ENCODE results near the gene LSM14A.
"Not testable (repeated sequence)": the region's sequence is repeated elsewhere in the genome, so short reads cannot be mapped to it uniquely, and the experiment has no call there.

LSM14A gene

GRCh38 chr19:34193439-34193838 lies 21.1 kb downstream of the LSM14A start:
- DNase-seq: no peak

DNA sequence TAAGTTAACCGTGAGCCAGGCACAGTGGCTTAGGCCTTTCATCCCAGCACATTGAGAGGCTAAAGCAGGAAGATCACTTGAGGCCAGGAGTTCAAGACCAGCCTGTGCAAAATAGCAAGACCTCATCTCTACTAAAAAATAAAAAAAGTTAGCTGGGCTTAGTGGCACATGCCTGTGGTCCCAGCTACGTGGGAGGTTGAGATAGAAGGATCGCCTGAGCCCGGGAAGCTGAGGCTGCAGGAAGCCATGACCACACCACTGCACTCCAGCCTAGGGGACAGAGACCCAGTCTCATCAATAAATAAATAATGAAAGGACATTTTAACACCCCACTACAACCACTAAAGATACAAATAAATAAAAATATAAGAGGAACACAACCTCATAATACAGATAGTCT lies 21.6 kb downstream of the LSM14A start:
- DNase-seq: no peak

DNA sequence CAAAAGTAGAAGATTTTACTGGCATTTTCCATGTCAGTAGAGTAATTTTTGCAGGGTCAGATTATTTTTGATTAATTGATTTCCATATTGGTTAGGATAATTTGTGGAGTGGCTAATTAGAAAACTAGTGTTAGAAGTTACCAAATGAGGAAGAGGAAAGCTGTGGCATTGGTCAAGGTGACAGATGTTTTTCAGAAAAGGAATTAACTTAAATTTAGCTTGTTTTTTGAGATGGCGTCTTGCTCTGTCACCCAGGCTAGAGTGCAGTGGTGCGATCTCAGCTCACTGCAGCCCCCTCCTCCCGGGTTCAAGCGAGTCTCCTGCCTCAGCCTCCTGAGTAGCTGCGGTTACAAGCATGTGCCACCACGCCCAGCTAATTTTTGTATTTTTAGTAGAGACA lies 28.8 kb downstream of the LSM14A start:
- no peak for DNase-seq

DNA sequence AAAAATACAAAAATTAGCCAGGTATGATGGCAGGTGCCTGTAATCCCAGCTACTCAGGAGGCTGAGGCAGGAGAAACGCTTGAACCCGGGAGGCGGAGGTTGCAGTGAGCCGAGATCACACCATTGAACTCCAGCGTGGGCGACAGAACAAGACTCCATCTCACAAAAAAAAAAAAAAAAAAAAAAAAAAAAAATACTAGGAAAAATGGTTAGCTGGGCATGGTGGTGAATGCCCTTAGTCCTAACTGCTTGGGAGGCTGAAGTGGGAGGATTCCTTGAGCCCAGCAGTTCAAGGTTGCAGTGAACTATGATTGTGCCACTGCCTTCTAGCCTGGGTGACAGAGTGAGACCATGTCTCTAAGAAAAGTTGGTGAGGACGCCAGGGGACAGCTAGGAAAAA lies 33.0 kb downstream of the LSM14A start:
- not testable (repeated sequence) for DNase-seq

GRCh38 chr19:34208291-34208884 lies 36.1 kb downstream of the LSM14A start:
- no peak for DNase-seq

- DNase-seq: no peak
Measured at GRCh38 chr19:34209726-34210125, 37.4 kb downstream of the LSM14A start.

GRCh38 chr19:34213283-34213682 lies 41.0 kb downstream of the LSM14A start:
- no peak for DNase-seq

DNA sequence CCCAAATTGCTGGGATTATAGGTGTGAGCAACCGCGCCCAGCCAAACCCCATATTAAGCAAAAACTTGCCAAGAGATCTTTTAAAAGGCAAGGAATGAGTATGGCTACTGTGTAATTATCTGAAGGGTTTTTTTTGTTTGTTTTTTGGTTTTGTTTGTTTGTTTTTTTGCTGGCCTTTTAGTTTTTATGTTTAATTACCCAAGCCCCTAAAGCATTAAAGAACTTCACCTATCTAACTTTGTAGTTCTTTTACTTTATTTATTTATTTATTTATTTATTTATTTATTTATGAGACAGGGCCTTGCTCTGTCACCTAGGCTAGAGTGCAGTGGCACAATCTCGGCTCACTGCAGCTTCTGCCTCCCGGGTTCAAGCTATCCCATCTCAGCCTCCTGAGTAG lies 41.7 kb downstream of the LSM14A start:
- no peak for DNase-seq

GRCh38 chr19:34215006-34215665 lies 42.8 kb downstream of the LSM14A start:
- no peak for DNase-seq

DNA sequence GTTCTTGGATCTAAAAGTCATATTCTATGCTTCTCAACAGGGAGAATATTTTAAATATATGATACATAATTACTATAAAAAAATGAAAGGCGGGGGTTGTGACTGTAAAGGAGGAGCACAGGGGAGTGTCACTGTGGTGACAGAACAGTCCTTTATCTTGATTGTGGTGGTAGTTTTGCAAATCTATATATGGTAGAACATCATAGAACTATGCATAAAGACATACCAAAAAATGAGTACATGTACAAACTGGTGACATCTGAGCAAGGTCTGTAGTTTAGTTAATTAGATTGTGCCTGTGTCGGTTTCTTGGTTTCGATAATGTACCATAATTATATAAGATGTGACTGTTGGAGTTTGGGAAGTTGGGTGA lies 43.3 kb downstream of the LSM14A start:
- no peak for DNase-seq

- not testable (repeated sequence) for DNase-seq
Measured at GRCh38 chr19:34216745-34217219, 44.5 kb downstream of the LSM14A start.

GRCh38 chr19:34217952-34218817 lies 45.9 kb downstream of the LSM14A start:
- DNase-seq: no peak

DNA sequence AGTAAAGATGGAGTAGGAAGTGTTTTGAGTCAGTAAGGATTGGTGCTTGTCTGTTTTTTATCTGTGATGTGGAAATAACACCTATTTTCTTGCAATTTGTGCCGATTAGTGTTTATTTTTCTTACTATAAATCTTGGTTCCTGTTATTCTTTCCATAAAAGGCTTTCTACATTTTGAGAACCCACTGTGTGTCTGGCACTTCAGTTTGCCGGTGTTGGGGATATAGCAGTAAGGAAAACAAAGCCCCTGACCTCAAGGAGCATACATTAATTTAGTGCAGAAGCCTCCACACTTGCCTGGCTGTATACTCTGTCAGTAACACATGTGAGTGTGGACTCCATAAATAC lies 46.5 kb downstream of the LSM14A start:
- DNase-seq: no peak

DNA sequence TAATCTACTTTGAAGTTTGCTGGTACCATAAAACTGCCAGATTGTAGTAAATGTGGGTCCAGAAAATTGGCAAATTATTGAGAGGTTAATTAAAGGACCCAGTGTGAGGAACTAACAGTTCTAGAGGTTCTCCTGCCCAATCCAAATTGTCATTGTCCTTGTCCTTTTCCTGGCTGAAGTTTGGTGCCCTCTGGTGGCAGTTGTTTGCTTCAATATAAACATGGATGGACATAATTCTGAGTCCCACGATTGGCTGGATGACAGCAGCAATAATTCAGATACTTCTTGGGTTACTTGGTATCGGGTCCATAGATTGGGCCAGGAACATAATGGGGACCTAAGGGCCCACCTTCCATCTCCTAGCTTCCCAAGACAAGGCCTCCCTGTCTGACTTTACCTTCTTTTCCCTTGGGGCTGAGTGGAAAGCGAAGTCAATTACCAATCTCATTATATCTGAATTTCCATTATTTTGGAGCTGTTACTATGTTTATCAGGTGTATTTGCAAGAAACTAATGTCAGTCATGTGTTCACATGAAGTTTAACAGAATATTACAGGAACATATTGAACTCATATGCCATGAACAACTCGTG lies 48.3 kb downstream of the LSM14A start:
- no peak for DNase-seq

DNA sequence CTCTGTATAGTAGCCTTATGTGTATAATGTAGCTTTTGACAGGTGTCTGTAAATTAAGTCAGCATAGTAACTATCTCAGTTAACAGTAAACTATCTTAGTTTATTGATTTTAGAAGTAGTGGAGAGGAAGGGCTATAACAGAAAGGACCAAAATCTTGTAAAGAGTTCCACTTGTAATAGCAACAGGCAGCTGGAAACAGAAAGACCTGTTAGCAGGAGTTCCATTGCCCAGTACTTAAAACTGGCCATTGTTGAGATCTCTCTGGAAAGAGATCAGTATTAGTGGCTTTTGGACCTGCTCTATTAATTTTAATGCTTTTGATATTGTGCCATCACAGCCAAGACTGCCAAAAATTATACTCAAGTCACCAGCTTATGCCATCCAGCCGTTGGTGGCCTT lies 50.1 kb downstream of the LSM14A start:
- DNase-seq: no peak

GRCh38 chr19:34224996-34225658 lies 52.8 kb downstream of the LSM14A start:
- DNase-seq: no peak

- no peak for DNase-seq
Measured at GRCh38 chr19:34225659-34226015, 53.3 kb downstream of the LSM14A start.

DNA sequence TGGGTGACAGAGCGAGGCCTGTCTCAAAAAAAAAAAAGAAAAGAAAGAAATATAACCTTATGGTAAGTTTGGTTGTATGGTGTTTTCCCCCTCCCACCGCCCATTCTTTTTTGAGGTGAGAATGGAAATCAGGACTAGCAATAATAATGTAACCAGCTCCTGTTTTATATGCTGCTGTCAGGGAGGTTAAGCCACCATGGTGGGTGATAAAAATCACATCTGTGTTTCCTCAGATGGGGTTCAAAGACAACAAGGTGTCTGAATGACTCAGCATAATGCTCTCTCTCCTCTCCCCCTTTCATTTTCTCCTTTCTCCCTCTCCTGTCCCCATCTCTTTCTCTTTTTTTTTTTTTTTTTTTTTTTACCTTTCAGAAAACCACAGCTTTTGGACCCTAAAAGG lies 53.7 kb downstream of the LSM14A start:
- no peak for DNase-seq

DNA sequence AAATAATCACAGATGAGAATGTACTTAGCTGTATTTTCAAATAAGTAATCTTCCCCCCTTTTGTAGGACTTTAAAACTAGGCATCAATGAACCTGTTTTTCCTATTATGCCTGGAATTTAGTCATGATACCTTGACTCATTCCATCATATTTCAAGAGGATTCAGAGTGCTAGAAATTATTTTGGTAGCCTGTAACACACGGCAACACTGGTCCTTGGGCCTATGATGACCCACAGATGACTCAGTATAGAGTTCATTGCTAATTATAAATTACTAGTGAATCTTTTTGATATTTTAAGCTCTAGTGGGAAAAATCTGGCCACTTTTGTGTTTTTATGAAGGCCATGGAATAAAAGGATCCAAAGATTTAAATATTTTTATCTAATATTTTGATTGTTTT lies 56.0 kb downstream of the LSM14A start:
- DNase-seq: no peak

DNA sequence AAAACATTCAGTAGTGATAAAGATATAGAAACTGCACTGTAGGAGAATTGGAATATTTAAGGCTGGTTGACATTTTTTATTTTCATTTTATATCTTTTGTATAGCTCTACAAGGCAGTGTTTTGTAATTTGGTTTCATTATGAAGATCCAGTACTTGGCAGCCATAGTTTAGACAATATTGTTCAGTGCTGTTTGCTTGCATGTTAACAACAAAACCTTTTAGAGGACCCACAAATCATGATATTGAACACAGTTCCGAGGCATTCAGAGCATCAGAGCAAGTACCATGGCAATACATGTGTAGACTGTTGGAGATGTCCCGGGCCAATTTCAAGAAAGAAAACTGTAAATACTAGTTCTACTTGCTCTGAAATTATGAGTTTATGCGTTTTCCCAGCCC lies 56.5 kb downstream of the LSM14A start:
- no peak for DNase-seq

- no peak for DNase-seq
Measured at GRCh38 chr19:34229721-34230120, 57.4 kb downstream of the LSM14A start.

- DNase-seq: no peak
Measured at GRCh38 chr19:34230820-34231219, 58.5 kb downstream of the LSM14A start.

GRCh38 chr19:34231439-34231838 lies 59.1 kb downstream of the LSM14A start:
- no peak for DNase-seq

Measured in GOT3 (cell line).